Epidermal melanocyte (primary cell): ENCODE measurements around the gene NCAPG2.

Experiments
- DNase-seq: peaks from one replicate; pipeline ENCODE4 v3.0.0; 2011; ENCODE audit warnings: low spot score; ENCODE audit not compliant: insufficient read length

NCAPG2 gene, protein sequence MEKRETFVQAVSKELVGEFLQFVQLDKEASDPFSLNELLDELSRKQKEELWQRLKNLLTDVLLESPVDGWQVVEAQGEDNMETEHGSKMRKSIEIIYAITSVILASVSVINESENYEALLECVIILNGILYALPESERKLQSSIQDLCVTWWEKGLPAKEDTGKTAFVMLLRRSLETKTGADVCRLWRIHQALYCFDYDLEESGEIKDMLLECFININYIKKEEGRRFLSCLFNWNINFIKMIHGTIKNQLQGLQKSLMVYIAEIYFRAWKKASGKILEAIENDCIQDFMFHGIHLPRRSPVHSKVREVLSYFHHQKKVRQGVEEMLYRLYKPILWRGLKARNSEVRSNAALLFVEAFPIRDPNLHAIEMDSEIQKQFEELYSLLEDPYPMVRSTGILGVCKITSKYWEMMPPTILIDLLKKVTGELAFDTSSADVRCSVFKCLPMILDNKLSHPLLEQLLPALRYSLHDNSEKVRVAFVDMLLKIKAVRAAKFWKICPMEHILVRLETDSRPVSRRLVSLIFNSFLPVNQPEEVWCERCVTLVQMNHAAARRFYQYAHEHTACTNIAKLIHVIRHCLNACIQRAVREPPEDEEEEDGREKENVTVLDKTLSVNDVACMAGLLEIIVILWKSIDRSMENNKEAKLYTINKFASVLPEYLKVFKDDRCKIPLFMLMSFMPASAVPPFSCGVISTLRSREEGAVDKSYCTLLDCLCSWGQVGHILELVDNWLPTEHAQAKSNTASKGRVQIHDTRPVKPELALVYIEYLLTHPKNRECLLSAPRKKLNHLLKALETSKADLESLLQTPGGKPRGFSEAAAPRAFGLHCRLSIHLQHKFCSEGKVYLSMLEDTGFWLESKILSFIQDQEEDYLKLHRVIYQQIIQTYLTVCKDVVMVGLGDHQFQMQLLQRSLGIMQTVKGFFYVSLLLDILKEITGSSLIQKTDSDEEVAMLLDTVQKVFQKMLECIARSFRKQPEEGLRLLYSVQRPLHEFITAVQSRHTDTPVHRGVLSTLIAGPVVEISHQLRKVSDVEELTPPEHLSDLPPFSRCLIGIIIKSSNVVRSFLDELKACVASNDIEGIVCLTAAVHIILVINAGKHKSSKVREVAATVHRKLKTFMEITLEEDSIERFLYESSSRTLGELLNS

DNA sequence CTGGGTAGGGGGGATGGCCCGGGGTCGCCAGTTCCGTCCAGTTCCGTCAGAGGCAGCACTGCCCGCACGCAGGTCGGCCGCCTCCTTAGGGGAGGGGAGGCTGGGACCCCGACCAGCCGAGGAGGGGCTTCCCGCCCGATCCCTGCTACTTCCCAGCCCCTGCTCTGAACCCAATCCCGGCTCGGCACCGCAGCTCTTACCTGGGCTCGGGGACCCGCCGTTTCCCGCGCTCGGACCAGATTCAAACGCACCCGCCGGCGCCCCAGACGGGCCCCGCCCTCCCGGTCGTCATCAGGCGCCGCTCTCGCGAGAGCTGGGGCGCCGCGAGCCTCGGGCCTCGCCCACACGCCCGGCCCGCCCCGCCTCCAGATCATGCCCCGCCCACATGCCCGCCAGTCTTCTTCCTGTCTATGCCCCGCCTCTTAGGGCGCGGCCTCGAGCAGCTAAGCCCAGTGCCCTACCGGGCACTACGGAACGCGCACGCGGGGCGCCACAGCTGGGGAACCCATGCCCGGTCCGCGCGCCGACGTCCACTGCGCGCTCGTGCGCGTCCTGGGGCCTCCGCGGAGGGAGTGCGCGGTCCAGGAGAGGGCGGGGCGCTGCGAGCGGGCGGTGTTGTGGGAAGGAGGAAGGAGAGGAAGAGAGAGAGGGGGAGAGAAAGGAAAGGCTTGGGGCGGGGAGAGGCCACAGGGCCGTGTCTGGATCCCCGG, at the start of gene NCAPG2:
Gene NCAPG2 (minus strand): TSS at position 281 of the 710 bp plus-strand sequence. CDS start 2,905 bp downstream, outside the sequence.
- peak; percentile 94 for DNase-seq

DNA sequence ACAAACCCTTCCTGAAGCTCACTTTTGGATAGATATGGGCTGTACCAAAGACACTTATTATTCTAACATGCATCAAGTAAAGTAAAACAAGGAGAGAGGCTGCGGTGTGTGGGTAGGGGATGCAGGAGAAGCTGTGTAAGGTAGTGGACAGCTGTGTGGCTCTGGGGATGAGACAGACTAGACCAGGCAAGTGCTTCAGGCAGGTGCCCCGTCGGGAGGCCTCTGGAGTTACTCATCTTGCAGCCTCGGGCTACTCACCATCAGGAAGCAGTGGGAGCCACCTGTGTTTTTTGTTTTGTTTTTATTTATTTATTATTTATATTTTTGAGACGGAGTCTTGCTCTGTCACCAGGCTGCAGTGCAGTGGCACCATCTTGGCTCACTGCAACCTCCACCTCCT, 49.3 kb upstream of the NCAPG2 start:
- no peak for DNase-seq

DNA sequence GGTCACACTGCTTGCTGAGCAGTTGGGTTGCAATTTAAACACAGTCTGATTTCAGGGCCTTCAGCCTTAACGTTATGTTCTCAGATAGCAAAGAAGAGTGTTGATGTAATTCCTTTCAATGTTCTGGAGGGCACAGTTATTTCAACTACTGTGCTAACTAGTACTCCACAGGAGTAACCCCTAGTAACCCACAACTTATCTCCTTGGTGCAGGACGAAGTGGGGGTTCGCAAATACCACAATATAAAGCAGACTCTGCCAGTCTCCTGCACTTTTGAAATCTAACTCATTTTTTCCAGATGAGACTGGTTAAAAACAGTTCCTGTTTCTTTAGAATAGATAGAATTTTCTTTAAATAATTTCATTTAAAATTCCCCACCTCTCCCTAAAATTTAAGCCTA, 47.1 kb upstream of the NCAPG2 start:
- no peak for DNase-seq

DNA sequence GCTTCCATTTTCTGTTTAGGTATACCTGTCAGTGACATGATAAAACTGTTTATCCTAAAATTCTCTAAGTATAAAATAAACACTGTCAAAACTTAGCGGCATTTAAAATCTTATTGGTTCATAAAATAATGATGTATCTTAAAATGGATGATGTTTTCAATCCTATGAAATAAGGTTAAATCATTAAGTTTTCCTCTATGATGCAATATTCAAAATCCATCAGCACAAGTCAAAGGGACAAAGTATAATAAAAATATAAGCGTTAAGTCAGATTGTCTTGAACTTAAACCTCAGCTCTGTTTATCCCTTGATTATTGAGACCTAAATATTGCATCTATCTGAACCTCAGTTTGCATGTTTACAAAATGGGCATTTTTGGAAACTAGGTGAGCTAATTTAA, 46.6 kb upstream of the NCAPG2 start:
- no peak for DNase-seq

DNA sequence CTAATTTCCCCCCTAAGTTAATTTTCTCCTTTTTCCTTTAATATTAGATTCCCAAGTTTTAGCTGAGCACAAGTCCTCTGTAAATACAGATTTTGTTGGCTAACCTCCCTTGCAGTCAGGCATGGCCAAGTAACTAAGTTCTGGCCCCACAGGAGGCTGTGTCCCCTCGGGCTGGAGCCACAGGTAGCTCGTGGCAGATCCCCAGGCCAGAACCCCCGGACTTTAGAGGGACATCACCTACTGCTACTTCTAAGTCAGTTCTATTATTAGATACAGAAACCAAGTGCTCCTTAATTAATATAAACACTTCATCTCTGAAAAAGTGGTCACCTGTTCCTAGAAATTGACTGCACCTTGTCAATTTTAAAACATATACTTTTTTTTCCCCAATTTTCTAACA, 46.1 kb upstream of the NCAPG2 start:
- no peak for DNase-seq

DNA sequence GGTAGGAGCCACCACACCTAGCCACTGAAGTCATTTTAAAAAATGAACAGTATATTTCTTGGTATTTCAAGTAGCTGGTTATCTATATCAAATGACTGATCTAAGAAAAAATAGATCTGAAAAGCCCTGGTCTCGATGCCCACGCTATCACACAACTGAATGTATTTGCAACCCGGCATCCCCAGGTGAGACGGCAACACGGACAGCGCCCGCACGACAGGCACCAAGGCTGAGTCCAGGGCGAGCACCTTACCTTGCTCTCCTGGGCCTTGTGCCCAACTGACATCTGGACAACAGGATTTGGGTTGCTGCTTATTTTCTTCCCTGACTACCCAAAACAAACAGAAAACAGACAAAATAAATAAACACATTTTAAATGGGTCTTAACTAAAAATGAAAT, 44.8 kb upstream of the NCAPG2 start:
- no peak for DNase-seq

DNA sequence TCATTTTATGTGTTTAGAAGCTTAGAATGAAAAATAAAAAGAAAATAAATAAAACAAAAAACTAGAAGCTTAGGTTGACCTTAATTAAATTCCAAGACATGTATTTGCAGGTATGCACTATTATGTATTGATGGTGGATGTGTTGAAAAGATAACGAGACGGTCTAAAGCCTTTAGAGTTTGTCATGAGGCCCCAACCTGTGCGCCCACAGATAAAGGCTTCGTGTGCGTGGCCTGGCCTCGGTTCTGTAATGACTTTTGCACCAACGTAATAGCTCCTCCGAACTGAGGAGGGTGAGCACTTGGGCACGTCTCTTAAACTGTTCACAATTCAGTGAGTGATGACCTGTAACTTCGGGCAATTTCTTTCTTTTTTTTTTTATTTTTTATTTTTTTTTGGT, 43.7 kb upstream of the NCAPG2 start:
- no peak for DNase-seq

DNA sequence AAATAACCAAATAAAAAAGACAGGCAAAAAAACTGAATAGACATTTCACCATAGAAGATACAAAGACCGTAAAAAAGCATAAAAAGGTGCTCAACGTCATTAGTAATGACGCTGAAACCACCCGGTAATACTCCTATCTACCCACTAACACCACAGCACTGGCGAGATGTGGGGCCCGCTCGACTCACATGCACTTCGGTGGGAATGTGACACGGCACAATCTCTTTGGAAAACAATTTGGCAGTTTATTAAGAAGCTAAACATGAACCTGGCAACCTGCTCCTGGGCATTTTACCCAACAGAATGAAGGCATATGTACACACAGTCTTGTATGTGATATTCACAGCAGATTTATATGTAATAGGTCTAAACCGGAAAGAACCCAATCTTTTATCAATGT, 42.8 kb upstream of the NCAPG2 start:
- DNase-seq, result no peak

DNA sequence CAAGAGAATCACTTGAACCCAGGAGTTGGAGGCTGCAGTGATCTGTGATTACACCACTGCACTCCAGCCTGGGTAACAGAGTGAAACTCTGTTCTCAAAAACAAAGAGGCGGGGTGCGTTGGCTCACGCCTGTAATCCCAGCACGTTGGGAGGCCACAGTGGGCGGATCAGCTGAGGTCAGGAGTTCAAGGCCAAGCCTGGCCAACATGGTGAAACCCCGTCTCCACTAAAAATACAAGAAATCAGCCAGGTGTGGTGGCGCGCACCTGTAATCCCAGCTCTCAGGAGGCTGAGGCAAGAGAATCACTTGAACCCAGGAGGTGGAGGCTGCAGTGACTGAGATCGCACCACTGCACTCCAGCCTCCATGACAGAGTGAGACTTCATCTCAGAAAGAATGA, 42.4 kb upstream of the NCAPG2 start:
- DNase-seq, result no peak

DNA sequence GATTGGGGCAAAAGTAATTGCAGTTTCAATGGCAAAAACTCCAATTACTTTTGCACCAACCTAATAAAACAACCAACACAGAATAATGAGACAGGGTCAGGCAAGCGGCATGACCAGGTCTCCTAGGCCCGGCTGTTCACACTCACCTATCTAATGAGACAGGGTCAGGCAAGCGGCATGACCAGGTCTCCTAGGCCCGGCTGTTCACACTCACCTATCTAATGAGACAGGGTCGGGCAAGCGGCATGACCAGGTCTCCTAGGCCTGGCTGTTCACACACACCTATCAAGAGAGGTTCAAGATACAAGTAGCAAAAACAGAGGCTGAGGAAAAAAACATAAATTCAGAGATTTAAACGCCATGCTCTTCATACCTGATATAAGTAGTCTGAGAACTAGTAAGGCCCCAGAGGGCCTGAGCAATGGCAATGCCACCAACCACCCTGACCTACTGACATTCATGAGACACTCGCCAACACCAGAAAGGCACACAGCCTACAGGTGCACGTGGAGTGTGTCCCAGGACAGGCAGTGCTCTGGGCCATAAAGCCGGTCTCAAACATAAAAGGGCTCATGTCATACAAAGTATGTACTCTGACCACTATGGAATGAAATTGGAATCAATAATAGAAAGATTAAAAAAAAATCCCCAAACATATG, 40.6 kb upstream of the NCAPG2 start:
- no peak for DNase-seq

DNA sequence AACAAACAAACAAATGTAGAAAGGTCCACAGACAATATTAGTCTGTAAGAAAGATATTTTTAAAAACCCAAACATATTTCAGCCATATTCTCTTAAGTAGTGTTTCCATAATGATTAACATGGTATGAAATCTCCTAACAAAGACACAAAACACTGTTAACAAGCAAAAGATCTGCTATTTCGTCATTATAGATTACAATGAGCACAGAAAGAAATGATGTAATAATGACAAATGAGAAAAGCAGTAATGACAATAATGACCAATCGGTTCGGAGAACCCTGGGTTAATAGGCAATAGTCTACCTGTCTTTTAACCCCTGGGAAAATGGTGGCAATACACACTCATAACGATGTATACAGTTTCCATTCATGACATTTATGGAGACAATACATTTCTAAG, 39.5 kb upstream of the NCAPG2 start:
- DNase-seq, result no peak

DNA sequence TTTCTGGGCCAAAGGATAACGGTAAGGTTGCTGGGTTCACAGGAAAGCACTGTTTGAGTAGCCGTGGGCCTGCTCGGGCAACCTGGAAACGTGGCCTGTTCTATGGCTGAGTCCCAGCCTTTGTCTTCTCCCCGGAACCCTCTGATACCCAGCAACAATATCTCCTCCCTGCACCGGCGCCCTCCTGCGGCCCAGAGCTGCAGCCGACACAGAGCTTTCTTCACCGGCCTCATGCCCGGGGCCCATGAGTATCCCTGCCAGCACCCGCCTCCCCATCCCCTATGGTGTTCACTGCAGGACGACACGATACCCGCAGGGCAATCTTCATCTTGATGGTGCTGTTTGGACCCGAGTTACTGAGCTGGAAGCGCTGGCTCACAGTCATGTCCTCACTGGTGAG, 38.6 kb upstream of the NCAPG2 start:
- DNase-seq, result no peak

DNA sequence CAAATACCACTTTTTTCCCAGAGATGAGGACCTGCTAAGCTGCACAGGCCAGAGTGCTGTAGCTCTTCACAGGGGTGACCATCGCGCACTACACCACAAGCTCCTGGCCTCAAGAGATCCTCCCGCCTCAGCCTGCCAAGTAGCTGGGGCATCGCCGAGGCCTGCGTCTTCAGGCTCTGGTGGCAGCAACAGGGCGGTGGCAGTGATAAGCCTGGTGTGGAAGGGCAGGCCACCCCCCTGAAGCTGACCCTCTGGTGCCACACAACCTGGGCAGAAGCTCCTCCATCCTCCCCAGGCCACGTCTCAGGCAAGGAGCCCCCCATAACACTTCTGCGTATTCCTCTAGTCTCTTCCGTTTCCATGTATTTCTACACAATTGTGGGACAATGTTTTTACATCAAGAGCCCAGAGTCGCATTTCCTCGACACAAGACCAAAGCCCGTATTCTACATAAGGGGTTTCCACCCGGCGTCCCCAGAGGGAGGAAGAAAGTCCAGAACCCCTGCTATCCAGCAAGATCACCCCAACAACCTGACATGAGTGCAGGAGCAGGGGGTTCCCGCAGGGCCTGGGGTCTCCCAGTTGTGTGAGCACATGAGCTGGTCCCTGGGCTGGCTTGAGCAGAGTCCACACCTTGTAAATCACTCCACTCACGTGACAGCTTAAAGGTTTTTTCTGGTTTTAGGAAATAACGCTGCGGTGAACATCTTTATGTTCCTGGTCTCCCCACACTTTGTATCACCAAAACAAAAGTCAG, 37.6 kb upstream of the NCAPG2 start:
- DNase-seq, result no peak

DNA sequence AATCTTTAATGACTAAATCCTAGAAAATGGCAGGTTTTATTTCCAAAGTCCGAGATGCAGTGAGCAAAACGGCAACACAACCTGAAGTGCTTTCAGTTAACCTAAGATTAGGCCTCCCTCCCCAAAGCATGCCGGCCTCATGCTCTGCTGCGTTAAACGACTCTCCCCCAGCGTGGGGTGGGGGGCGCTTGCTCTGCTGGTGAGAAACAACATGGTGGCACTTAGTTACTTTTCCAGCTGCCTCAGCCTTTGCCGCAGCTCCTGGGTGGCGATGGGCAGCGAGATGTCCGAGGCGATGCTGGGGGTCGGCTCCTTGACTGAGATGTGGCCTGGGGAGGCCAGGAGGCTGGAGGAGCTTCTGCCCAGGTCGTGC, 36.7 kb upstream of the NCAPG2 start:
- DNase-seq, result no peak

DNA sequence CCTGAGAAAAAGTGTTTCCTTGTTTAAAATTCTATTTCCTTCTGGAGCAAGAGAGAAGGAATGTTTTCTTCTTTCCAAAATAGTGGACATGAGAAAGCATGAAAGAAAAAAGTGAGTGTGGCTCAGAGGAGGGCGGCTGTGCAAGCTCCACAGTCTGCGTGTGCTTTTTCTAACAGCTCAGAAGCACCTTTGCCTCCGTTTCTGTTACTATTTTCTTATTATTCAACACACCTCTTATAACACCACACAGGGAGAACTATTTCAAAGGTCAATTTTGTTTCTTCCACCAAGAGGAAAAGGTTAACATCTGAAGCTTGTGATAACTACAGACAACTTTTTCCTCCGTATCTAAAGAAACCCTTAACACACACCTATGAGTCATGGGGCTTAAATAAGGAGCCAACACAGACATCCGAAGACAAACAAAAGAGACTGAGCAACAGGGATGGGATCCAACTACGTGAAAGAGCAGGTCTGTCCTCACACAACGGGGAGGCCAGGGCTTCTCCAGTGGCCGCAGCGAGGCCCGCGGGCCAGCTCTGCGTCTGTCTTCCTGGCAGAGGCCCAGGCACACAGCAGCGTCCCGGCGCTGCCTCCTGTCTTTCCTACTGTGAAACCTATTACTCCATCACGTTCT, 36.2 kb upstream of the NCAPG2 start:
- DNase-seq, result no peak

DNA sequence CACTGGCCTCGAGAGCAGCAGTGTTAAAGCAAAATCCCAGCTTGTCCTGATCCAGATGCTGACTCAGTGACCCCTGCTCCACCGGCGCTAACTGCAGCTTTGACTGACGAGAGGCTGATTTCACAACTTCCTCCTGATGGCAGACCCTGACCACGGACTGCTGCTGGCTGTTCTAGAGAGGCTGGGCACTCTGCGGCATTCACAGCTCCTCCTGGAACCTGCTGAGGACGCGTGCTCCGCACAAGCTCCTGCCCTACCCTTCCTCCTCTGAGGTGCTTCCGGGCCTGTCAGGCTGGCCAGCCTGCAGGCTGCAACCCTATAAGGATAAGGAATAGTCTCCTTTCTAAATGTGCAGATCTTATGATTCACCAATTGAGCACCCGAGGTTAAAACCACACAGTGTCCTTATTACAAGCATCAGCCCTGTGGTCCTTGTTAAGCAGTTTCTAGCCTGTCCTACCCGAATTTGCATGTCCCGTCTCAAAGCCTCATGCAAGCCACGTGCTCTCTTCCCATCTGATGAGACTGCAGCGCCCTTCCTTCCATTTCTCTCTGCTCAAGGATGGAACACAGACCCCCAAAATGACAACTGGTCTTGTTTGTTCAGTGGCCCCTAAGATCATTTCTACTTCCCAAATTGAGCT, 35.5 kb upstream of the NCAPG2 start:
- DNase-seq, result no peak

DNA sequence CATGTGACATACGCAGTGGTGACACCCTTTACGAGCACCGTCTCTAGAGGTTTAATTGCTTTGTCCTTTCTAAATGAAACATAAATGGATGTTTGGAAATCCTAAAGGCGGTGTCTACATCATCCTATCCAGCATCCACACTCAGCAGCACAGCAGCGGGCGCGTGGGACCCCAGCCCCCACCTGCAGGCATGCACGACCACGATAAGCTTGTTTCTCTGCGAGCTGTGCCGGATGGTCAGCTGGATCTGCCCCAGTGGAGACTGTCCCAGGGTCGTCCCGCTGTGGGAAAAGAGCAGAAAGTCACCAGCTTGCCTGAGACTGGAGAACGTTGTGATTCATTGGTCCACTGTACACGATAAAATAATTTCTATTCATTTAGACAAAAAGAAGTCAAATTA, 34.2 kb upstream of the NCAPG2 start:
- no peak for DNase-seq

DNA sequence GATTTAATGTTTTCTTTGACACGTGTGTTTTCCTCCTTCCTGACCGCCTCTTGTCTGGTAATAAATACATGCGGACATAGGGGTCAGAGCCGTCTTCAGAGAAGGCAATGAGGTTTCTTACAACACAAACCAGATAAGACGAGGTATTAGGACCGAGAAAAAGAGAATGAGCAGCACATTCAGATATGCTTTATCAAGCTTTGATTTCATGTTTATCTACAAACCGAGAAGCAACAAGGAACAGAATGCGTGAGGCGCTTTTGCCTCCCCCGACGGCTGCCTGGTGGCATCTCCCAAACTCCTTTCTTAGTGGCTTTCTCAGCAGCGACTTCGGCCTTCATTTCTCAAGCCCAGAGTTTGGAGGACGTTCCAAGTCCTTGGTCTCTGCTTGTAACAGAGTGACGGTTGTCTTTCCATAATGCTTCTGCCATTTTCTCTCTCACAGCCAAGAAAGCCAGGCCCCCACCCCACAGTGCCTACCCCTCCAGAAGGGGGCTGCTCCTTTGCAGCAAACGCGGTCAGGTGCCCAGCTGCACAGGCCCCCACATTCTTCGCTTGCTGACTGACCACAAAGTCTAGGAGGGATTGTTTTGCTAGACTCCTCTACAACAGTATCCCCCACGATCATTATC, 32.6 kb upstream of the NCAPG2 start:
- no peak for DNase-seq

DNA sequence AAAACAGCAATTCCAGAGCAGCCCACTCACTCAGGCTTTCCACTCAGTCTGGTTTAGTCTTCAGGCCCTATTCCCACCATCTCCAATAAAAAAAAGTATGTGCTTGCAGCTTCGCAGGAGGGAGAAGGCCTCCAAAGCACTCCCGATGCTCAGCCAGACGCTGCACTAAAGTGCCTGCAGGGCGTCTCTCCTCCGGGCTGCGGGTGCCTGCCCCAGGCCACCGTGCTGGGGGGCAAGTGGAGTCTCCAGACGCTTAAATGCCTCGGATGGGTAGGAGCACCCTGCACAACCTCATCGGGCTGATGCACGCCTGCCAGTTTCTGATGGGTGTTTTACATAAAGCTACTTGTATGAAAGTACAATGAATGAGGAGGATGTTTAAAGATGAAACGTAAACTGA, 31.3 kb upstream of the NCAPG2 start:
- no peak for DNase-seq
